OCI-LY1 (cell line): ENCODE measurements around the gene PRKCH.

ENCODE experiments used
- CTCF ChIP-seq: fragments of 200-600 bp; sonication (generic), shearing (Covaris generic); IDR thresholded peaks from 2 replicates; pipeline ENCODE4 v1.5.1; 2017; ENCODE audit warnings: mild to moderate bottlenecking, antibody characterized with exemption, low read length, moderate library complexity, mixed read lengths
- EZH2 ChIP-seq: fragments of 200-600 bp; sonication (generic), shearing (Covaris generic); IDR thresholded peaks from 2 replicates; pipeline ENCODE4 v1.8.0; 2017; ENCODE audit warnings: borderline replicate concordance, mixed run types, mild to moderate bottlenecking, antibody characterized with exemption, low read length, moderate library complexity, mixed read lengths

- TF ChIP-seq CTCF (no peak), EZH2 (no peak)
Measured at GRCh38 chr14:61489512-61489911, 168.1 kb downstream of the PRKCH start.
